Jurkat, Clone E6-1 (cell line): ENCODE measurements around the gene ARID5B.
A peak's percentile ranks its signal among the peaks of the same experiment; 100 is the strongest.

ENCODE experiments used
- DNase-seq: peaks from one replicate; pipeline ENCODE4 v3.0.0-alpha.2; 2011; ENCODE audit warnings: low read depth, low spot score
- H3K4me3 ChIP-seq: 2 replicates; pipeline ENCODE4 v1.5.1; 2011; ENCODE audit warnings: mild to moderate bottlenecking, low read length, control low read depth, moderate library complexity

Gene ARID5B

GRCh38 chr10:62092301-62093030, 191.0 kb downstream of the ARID5B start:
- no peak for DNase-seq
- no peak overlapping the region for H3K4me3 ChIP-seq

DNA sequence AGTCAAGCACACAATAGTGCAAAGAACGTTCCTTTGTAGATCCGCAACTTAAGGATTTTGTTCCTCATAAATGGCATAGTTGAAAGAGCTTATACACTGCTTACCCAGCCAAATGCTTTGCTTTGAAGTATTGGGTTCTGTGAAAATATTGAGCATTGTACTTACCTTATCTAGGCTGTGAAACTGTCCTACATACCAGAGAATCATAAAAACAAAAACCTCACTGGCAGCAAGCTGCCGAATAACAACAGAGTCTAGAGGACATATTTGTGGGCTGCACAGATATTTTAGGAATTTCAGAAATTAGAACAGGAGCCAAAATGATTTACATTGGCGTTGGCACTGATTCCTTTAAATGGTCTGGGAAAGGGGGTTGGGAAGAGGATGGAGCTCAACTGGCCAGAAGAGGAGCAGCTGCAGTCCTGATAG, 192.4 kb downstream of the ARID5B start:
- DNase-seq, result no peak

GRCh38 chr10:62095181-62096122, 194.0 kb downstream of the ARID5B start:
- no peak for DNase-seq
- H3K4me3 ChIP-seq, result no peak overlapping the region

More for the DNA sequence above, 192.4 kb downstream of the ARID5B start:
- no peak overlapping the region for H3K4me3 ChIP-seq

GRCh38 chr10:62096256-62096933, 194.9 kb downstream of the ARID5B start:
- H3K4me3 ChIP-seq, result no peak overlapping the region
- no peak for DNase-seq

GRCh38 chr10:62098278-62099121, 197.0 kb downstream of the ARID5B start:
- no peak for DNase-seq

DNA sequence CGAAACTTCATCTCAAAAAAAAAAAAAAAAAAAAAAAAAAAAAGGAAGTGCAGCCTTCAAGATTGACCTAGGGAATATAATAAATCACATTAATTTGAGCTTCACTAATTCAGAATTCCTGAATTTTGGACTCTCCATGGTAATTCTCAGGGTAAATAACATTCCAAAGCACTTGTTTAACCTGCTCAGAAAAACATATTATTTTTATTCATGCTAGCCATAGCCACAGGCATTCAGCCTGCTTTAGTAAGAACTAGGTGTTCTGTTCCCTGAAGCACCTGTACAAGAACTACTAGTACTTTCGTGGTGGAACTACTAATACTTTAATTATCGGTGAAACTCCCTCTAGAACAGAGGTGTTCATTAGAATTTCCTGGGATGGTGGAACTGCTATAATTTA, 197.8 kb downstream of the ARID5B start:
- DNase-seq, result no peak
- no peak overlapping the region for H3K4me3 ChIP-seq

More at GRCh38 chr10:62098278-62099121, 197.0 kb downstream of the ARID5B start:
- no peak overlapping the region for H3K4me3 ChIP-seq

DNA sequence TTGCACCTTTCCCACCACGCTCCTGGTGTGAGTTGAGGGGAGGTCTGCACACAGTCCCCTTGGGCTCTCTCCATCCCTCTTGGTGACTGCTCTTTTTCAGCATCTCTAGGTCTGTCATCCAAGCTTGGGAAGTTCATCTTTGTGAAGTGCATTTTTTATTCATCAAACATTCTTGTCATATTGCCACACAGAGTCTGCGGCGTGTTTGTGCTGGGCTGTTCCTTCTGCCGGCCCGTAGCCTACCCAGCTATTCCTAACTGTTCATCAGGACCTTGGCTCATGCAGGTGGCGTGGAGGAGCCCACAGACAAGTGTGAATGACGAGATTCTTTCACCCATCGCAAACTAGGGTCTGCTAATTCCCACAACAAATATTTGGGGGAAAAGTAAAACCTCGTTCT, 202.4 kb downstream of the ARID5B start:
- DNase-seq, result no peak
- H3K4me3 ChIP-seq, result no peak overlapping the region

GRCh38 chr10:62106929-62107519, 205.5 kb downstream of the ARID5B start:
- H3K4me3 ChIP-seq, result no peak overlapping the region

DNA sequence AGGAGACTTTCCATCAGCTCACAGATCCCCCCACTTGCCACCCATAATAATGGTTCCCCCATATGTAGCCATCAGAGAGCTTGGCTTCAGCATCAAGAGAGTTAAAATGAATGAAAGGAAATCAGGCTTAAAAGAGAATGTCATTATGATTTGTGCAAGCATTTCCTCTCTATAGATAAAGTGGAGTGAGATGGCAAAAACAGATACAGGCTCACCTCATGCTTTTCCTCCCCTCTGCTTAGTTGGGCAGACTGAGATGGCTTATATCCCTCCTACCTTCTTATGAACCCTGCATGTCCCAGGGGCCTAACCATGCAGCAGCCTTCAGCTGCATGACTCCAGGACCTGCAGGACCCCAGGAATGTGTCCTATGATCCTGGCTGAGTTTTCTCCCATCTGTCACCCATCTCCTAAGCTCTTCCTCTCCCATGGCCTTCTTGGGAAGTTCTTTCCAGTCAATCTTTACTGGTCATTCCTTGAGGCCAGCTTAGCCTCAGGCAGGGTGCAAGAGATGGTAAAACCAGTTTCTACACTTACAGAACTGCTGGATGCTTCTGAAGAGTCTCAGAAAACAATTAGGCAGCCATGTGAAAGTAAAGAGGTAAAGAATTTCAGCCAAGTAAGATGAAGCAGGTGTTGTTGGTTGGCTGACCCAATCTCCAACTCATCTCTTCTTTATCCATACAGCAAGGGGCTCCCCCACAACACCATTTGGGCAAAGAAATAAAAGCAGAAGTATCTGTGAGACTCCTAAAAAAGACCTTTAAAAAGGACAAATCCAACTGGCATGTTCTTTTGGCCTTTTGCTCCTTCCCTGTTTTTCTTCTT, 207.5 kb downstream of the ARID5B start:
- no peak overlapping the region for H3K4me3 ChIP-seq
- DNase-seq, result peak; percentile 59

More at GRCh38 chr10:62106929-62107519, 205.5 kb downstream of the ARID5B start:
- no peak for DNase-seq

DNA sequence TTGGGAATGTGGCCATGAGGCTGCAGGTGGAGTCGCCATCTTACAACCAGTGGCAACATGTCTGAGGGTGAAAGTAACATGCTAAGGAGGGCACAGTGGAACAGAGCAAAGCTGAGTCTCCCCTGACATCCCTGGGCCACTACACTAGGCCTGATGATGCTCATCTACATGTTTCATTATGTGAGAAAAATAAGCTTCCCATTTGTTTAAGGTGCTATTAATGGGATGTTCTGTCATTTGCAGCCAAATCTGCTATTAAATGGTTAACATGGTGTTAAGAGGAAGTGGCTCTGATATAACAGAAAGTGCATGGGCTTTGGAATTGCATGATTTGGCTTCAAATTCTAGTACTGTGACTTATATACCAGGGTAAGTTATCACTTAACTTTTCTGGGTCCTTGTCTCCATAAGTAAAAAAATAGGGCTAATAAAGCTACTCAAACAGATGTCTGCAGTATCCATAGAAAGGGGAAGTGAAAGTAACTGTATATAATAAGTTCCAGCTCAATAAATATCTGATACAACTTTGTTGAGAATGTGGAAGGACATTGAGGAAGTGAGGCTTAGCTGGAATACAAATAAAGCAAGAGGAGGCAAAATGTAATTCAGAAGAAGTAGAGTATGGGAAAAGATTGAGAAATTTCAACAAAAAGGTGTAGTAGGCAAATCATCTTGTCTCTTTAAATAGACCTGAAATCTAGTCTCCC, 208.2 kb downstream of the ARID5B start:
- no peak for DNase-seq
- no peak overlapping the region for H3K4me3 ChIP-seq

- H3K4me3 ChIP-seq, result no peak overlapping the region
- DNase-seq, result no peak
Measured at GRCh38 chr10:62112300-62112699, 210.8 kb downstream of the ARID5B start.

DNA sequence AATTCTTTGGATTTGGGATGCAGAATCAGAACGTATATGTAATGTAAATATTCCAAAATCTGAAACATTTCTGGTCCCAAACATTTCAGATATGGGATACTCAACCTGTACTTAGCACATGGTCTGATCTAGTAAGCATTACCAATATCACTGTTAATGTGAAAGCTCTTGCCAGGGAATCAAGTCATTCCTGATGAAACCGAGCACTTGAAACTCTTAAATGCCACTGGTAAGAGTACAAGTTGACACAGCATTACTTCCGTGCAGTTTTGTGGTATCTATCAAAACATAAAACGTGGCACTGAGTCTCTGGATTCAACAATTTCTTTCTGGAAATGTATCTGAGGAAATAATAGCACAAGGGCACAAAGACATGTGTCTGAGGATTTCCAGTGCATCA, 211.5 kb downstream of the ARID5B start:
- H3K4me3 ChIP-seq, result no peak overlapping the region
- no peak for DNase-seq

DNA sequence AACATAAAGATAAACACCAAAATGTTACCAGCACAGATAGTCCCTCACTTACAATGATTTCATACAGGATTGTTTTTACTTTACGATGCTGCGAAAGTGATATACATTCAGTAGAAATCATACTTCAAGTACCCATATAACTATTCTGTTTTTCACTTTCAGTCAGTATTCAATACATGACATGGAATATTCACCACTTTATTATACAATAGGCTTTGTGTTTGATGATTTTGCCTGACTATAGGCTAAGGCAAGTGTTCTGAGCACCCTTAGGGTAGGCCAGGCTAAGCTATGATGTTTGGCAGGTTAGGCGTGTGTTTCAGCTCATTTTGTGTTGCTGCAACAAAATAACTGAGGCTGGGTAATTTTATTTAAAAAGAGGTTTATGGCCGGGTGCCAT, 212.2 kb downstream of the ARID5B start:
- H3K4me3 ChIP-seq, result no peak overlapping the region
- no peak for DNase-seq

GRCh38 chr10:62115321-62115720, 213.8 kb downstream of the ARID5B start:
- no peak for DNase-seq

DNA sequence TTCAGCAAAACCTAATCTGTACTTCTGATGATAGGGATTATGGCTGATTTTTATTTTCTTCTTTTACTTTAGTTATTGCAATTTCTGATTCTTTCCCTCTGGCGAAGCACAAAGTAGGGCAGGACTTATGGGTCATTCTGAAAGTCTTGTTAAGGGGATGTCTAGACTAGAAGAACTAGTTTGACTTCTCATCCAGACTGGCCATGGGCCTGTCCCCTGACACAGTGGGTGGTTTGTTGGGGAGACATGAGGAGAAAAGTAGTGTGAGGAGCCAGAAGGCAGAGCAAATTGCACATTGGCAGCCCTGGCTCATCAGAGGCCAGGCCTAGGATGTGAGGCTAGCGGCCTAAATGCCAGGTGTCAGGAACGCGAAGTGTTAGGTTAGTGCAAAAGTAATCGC, 214.3 kb downstream of the ARID5B start:
- DNase-seq, result no peak

More at GRCh38 chr10:62115321-62115720, 213.8 kb downstream of the ARID5B start:
- no peak overlapping the region for H3K4me3 ChIP-seq

DNA sequence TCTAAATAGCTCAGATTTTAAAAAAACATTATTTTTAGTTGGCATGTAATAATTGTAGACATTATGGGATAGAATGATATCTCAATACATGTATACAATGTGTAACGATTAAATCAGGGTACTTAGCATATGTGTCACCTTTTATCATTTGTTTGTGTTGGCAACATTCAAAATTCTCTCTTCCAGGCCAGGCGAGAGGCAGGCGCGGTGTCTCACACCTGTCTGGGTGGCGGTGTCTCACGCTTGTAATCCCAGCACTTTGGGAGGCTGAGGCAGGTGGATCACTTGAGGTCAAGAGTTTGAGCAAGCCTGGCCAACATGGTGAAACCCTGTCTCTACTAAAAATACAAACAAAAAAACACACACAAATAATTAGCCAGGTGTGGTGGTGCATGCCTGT, 215.4 kb downstream of the ARID5B start:
- no peak overlapping the region for H3K4me3 ChIP-seq
- no peak for DNase-seq

More for the DNA sequence above, 214.3 kb downstream of the ARID5B start:
- H3K4me3 ChIP-seq, result no peak overlapping the region

DNA sequence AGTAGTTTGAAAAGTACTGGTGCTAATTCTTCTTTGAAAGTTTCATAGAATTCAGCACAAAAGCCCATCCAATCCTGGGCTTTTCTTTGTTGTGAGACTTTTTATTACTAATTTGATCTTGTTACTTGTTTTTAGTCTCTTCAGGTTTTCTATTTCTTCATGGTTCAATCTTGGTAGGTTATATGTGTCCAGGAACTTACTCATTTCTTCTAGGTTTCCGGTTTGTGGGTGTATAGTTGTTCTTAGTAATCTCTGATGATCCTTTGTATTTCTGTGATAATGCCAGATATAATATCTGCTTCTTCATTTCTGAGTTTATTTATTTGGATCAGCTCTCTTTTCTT, 219.7 kb downstream of the ARID5B start:
- no peak for DNase-seq
- no peak overlapping the region for H3K4me3 ChIP-seq
